Mucosa of descending colon (tissue), 3 donors: ENCODE results near the gene TRH. TPM values are rescaled to one million over a fixed set of nuclear protein-coding genes. Genes with fewer than 3 reads are reported as not detected.
A peak's percentile ranks its signal among the peaks of the same experiment; 100 is the strongest.

ENCODE experiments used
- ATAC-seq: fragments of 200-7000 bp; cut with Tn5 transposase; one replicate; pipeline ENCODE4 v1.9.1; 2020; ENCODE audit warnings: mild to moderate bottlenecking, moderate library complexity
- DNase-seq, 3 donors: peaks; one replicate each; pipeline ENCODE4 v3.0.0-alpha.2; 2020
- H3K36me3 ChIP-seq: fragments of 200-600 bp; one replicate; pipeline ENCODE4 v1.8.0; 2021; ENCODE audit warnings: low read depth, mild to moderate bottlenecking
- H3K4me1 ChIP-seq: fragments of 200-600 bp; one replicate; pipeline ENCODE4 v1.8.0; 2021; ENCODE audit warnings: low read depth, mild to moderate bottlenecking
- H3K4me3 ChIP-seq: fragments of 200-600 bp; one replicate; pipeline ENCODE4 v1.8.0; 2021; ENCODE audit warnings: mild to moderate bottlenecking
- H3K9me3 ChIP-seq: fragments of 200-600 bp; one replicate; pipeline ENCODE4 v1.8.0; 2021; ENCODE audit warnings: mild to moderate bottlenecking
- CTCF ChIP-seq: fragments of 200-600 bp; IDR thresholded peaks from one replicate; pipeline ENCODE4 v1.8.0; 2022; ENCODE audit warnings: antibody characterized with exemption, mild to moderate bottlenecking
- intact Hi-C, 2 donors: fragments of 100-400 bp; cut with DNase I in 1 of 2; cut with micrococcal nuclease in 1 of 2; formaldehyde crosslinking; loops; one replicate each; pipeline versions ENCODE4 v1.11.0 to v1.11.1; 2022; cut with DNase I, micrococcal nuclease
- total RNA-seq, 3 donors: library from RNA; stranded (reverse); fragmentation: NEBNext Ultra II Directional in 2 of 3; extraction: Animal tissue kit (Norgen Biotek cat#: 25700) in 2 of 3; gene quantifications; one replicate each; pipeline versions ENCODE4 v1.2.1 to v1.2.4, GENCODE V29; 2021 to 2023
- donor health status: DM: no; HTN: no; CAD: no; lungs with moderate emphysema.
- donor health status: DM: no; HTN: no; CAD: no.
- donor health status: DM: no; HTN: yes; CAD: no.

TRH gene
- total RNA-seq, 3 donors from 2014 or later: not detected

- no peak for TF ChIP-seq CTCF
- H3K36me3 ChIP-seq: no peaks in the 10 kb centered on the region
- intact Hi-C loops: no loop called here
- DNase-seq (no peak), ATAC-seq (no peak)
- no peaks in the 10 kb centered on the region for H3K9me3 ChIP-seq
- peaks cover 8% of the 10 kb centered on the region for H3K4me1 ChIP-seq
- H3K4me3 ChIP-seq: no peak overlapping the region
These were observed 512 bp upstream of the TRH start for GRCh38 chr3:129973853-129974563.

- DNase-seq (no peak), ATAC-seq (peak; percentile 18)
- H3K36me3 ChIP-seq: no peaks in the 10 kb centered on the region
- no peak for TF ChIP-seq CTCF
- H3K9me3 ChIP-seq: no peaks in the 10 kb centered on the region
- H3K4me3 ChIP-seq: no peak overlapping the region
- intact Hi-C loops: no loop called here
- H3K4me1 ChIP-seq: peaks cover 8% of the 10 kb centered on the region
These were observed 549 bp downstream of the TRH start for GRCh38 chr3:129974833-129975704.

DNA sequence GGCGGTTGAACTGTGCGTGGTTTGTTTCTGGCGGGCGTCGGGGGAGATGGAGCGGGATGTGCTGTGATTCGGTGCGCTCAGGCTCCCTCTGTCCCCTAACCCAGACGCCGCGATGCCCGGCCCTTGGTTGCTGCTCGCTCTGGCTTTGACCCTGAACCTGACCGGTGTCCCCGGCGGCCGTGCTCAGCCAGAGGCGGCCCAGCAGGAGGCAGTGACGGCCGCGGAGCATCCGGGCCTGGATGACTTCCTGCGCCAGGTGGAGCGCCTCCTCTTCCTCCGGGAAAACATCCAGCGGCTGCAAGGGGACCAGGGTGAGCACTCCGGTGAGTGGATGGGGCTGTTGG lies 1.2 kb downstream of the TRH start:
- H3K9me3 ChIP-seq: no peaks in the 10 kb centered on the region
- H3K36me3 ChIP-seq: no peaks in the 10 kb centered on the region
- ATAC-seq: no peak
- no peak overlapping the region for H3K4me3 ChIP-seq
- no peak for DNase-seq
- intact Hi-C loops: no loop called here
- peaks cover 8% of the 10 kb centered on the region for H3K4me1 ChIP-seq
- no peak for TF ChIP-seq CTCF

DNA sequence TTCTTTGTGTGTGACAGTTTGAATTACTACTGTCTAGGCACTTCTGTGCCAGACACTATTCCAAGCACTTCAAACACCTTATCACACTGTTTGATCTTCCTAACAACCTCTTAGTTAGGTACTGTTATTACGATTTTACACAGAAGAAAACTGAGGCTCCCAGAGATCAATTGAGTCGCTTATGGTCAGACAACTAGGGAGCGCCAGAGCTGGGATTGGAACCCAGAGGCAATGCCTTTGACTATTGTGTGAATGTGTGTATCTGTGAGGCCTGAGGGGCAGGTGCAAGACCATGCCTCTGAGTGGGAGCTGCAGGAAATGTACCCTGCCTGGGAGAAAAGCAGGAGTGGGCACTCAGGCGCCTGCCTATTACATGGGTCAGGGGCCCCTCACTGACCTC lies 1.8 kb downstream of the TRH start:
- no peaks in the 10 kb centered on the region for H3K9me3 ChIP-seq
- peaks cover 8% of the 10 kb centered on the region for H3K4me1 ChIP-seq
- ATAC-seq (no peak), DNase-seq (no peak)
- H3K36me3 ChIP-seq: no peaks in the 10 kb centered on the region
- intact Hi-C loops: no loop called here
- no peak overlapping the region for H3K4me3 ChIP-seq
- TF ChIP-seq CTCF: no peak

GRCh38 chr3:129978123-129978522 lies 3.6 kb downstream of the TRH start:
- TF ChIP-seq CTCF: no peak
- intact Hi-C loops: no loop called here

More at GRCh38 chr3:129978123-129978522, 3.6 kb downstream of the TRH start:
- ATAC-seq (no peak), DNase-seq (no peak)
- Histone ChIP-seq H3K4me3 (no peak overlapping the region), H3K9me3 (no peaks in the 10 kb centered on the region), H3K4me1 (peaks cover 8% of the 10 kb centered on the region), H3K36me3 (no peaks in the 10 kb centered on the region)
